ENCODE results near the gene SHISA9.

- TF ChIP-seq CTCF (conservative IDR thresholded peaks at IDR 0.05; ENCODE audit: low read depth, low read length) (no peak), USF2 (IDR thresholded peaks at IDR 0.05; ENCODE audit: low read depth, low read length) (no peak), POLR2A (IDR thresholded peaks at IDR 0.05; ENCODE audit: low read depth, low read length) (no peak), SMC3 (IDR thresholded peaks at IDR 0.05; ENCODE audit: low read depth, low read length) (no peak), CEBPB (IDR thresholded peaks at IDR 0.05; ENCODE audit: low read depth, low read length) (no peak), NFE2L2 (IDR thresholded peaks at IDR 0.05; ENCODE audit: low read depth, low read length) (no peak), ELK1 (IDR thresholded peaks at IDR 0.05; ENCODE audit: borderline replicate concordance, low read depth, low read length) (no peak), RCOR1 (IDR thresholded peaks at IDR 0.05; ENCODE audit: insufficient replicate concordance, low read length) (no peak), RAD21 (IDR thresholded peaks at IDR 0.05; ENCODE audit: low read length) (no peak)
Observed at GRCh38 chr16:12972246-12972645, 70.8 kb downstream of the SHISA9 start.
